NCI-H2081 (cell line): Measurements from ENCODE around the gene SECISBP2.
"Not testable (repeated sequence)": the region's sequence is repeated elsewhere in the genome, so short reads cannot be mapped to it uniquely, and the experiment has no call there.

Source experiments
- DNase-seq, 2 experiments: peaks; one replicate each; lab custom pipeline; 2025; lab: John Stamatoyannopoulos, UW

SECISBP2 gene

DNA sequence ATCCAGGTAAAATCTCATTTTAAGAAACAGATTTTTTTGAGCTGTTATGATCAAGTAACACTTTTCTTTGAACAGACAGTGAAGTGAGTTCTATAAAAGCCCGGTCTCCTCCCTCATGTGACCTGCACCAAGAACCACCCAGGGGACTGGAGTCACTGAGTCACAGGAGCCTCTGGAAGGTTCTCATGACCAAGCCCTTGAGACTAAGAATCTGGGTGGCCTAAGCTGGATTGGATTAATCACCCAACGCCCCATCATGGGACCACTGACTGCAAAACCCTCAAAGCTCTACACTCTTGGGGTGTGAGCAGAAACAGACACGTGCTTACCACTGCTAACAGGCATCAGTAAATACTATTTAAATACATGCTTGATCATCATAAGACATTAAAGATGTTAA, 48.4 kb downstream of the SECISBP2 start:
- no peak for DNase-seq

DNA sequence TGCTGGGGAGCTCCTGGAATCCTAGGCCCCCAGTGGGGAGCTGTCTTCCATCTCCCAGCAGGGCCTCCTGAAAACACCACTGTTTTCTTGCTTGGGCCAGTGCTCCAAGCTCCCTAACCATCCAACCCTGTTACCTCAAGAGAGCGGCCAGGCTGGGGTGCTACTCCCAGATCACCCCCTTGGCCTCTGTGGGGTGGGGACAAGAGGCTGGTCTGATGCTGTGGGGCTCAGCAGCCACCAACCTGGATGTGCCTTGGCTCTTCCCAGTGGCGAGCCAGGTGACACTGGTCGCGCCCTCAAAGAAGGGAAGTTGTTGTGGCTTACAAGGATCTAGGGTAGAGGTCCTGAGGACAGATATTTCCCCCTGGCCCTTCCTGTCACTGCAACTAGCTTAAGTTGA, 49.0 kb downstream of the SECISBP2 start:
- no peak for DNase-seq

DNA sequence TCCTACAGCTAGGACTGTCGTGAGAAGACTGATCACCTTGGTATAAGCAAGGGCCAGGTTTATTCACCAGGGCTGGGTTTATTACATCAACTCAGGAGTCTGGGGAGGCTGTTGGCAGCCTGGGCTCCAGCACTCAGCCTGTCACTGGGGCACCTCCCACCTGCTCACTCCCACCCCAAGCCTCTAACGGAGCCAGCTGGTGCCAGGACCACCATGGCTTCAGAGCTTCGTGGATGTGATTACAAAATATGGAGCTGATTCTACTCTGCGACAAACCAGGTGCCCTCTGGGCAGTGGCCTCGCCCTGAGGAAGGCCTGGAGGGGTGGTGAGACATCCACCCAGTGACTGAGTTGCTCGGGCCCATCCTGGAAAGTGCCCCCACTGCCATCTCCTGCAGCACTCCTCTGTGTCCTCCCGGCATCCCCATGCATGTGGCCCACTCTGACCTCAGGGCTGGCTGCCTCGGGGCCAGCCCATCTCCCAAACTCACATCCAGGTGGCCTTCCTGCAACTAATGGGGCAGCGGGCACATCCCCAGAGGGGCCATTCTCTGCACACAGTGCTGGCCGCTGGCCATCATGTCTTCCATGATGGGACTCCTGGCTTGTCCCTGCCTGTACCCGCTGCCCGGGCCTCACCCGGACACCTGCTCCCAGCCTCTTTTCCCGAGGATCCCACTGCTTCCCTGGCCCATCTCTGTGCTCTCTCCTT, 49.6 kb downstream of the SECISBP2 start:
- no peak for DNase-seq

DNA sequence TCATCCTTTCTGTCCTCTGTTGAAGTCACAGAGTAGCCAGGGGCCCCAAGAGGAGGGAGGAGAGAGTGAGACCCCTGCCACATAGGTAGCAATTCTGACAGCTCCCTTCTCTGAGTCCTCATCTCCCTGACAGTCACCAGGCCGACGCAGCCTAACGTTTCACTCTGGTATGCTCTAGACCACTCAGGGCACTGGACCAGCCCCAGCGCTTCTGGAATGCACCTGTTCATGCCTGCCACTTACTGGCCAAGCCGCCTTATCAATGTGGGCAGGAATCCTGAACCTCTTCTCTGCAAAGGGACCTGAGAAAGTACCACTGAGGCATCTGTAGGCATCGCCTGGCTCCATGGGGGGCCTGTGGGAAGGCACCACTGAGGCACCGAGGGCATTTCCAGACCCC, 50.2 kb downstream of the SECISBP2 start:
- DNase-seq, result no peak

DNA sequence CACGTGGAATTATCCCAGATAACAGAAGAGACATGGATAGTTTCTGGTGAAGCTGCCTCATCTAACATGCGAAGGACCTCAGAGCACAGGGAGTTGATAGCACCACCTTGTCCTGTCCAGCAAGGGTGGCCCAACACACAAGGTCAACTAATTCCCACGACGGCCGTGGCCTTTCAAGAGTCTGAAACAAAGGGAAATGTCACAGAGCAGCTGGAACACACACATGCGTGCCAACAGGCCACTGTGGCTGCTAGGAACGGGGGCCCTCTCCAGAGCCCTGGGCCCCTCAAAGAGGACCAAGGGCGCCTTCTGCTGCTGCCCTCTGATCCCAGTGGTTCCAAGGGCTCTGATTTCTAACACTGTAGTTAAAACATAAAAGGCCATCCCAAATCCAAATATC, 50.7 kb downstream of the SECISBP2 start:
- DNase-seq, result no peak

DNA sequence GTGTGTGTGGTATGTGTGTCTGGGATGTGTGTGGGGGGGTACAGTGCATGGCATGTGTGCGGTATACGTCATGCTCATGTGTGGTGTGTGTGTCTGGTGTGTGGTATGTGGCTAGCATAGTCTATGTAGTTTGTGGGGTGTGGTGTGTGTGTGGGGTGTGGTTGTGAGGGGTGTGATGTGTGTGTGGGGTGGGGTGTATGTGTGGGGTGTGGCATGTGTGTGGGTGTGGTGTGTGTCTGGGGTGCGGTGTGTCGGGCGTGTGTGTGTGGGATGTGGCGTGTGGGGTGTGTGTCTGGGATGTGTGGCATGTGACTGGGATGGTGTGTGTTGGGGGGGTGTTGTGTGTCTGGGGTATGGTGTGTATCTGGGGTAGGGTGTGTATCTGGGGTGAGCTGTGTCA, 52.3 kb downstream of the SECISBP2 start:
- DNase-seq, result no peak

DNA sequence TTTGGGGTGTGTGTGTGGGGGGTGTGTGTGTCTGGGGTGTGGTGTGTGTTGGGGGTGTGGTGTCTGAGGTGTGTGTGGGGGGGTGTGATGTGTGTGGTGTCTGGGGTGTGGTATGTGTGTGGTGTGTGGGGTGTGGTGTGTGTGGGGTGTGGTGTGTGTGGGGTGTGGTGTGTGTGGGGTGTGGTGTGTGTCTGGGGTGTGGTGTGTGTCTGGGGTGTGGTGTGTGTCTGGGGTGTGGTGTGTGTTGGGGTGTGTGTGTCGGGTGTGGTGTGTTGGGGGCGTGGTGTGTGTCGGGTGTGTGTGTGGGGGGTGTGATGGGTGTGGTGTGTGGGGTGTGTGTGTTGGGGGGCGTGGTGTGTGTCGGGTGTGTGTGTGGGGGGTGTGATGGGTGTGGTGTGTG, 53.5 kb downstream of the SECISBP2 start:
- not testable (repeated sequence) for DNase-seq

DNA sequence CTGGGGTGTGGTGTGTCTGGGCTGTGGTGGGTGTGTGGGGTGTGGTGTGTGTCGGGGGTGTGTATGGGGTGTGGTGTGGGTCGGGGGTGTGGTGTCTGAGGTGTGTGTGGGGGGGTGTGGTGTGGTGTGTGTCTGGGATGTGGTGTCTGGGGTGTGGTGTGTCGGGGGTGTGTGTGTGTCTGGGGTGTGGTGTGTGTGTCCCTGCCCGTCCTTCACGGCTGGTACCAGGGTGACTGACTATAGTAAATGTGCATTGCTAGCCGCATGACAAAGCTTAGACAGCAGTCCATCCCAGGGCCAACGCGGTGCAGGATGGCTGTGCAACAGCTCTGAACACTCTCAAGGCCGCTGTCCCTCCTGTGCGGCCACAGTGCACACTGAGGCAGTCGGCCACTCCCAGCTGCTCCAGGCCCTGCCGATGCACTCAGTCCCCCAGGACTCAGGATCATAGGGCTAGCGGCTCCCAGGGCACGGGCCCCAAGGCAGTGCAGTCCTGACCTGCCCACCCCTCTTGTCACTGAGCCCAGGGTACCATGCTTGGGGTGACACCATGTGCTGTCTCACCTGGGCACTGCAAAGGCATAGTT, 54.0 kb downstream of the SECISBP2 start:
- DNase-seq, result no peak

DNA sequence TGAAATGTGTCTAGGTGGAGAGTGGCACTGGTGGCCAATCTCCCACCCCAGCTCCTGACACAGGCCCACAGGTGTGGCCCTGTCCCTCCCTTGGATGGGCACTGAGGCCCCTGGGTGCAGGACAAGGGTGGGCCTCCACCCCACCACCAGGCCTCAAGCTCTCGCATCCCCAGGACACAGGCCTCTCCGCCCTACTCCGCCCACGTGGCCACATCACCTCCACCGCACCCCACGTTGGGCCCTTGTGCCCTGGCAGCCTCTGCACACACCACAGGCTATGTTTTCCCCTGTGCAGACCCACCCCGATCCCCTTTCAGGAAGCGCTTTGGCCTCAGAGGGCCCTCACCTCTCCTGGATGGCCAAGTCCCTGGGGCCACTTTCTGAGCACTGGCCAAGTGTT, 54.7 kb downstream of the SECISBP2 start:
- no peak for DNase-seq

DNA sequence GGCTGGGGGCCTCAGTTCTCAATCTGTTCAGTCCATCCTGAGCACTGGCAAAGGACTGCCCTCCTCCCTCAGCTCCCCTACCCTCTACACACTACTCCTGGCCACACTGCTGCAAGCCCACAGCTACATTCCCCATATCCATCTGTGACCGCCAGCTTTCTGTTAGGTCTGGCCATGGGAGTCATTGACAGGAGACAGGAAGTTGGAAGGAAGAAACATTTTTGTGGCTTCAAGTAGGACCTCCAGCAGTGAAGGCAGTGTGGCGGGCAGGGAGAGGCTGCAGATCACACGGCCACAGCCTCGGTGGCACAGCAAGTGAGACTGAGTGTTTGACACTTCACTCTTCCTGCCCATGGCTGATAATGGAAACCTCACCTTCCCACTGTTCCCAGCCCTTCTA, 55.9 kb downstream of the SECISBP2 start:
- no peak for DNase-seq

DNA sequence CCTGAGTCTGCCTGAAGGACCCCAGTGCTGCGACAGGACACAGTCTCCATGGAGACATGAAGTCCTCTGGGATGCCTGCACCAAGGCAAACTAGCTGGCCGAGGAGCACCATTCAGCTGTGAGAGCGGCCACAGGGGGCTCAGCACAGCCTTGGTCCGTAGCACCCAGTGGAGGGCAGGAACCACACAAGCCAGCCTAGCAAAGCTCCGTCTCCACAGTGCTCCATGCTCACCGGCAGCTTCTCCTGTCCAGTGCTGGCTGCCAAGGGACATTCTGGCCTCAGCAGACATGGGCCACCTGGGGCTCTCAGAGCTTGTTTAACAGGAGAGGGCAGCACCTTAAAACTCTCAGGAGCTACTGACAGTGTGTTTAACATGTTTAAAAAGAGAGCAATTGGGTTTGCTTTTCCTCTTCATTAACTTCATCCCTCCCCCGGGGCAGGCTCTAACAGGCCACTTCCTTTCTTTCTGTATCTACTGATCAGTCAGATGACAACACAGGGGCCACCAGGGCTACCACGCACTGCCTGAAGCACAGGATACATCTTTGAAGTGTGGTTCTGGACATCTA, 57.0 kb downstream of the SECISBP2 start:
- DNase-seq, result peak in 1 of 2 experiments; percentile 56

DNA sequence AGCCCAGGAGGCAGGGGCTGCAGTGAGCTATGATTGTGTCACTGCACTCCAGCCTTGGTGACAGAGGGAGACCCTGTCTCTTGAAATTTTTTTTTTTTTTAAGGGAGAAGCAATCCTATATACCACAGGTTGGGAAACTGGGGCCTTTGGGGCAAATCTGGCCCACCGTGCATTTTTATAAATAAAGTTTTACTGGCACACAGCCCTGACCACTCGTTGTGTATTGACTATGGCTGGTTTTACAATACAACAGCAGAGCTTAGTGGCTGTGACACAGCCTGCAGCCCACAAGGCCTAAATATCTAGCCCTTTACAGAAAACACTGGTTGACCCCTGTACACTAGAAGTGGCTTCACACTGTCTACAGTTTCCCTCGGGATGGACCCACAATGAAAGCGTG, 58.0 kb downstream of the SECISBP2 start:
- DNase-seq, result no peak

DNA sequence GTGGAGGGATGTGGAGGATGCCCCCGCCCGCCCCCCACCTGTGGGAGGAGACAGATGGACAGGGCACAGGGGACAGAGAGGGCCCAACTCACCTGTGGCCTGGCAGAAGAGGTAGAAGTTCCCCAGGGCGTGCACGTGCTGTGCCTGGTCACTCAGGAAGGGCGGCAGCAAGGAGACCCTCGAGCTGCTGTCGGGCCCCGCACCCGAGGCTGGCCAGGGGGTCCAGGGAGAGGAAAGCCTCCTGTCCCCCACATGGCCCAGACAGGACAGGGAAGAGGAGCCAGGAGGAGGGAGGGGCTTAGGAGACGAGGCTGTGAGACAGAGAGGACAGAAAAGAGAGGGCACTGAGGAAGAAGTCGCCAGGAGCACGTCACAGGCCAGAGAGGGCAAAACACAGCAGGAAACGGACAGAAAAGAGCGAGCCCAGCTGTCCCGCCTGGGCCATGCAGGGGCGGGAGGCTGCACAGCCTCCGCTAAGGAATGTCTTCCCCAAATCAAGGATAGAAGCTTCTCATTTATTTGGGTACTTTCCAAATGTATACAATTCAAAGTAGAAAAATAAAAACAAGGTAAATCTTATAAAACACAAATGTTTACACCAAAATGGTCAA, 58.5 kb downstream of the SECISBP2 start:
- no peak for DNase-seq

DNA sequence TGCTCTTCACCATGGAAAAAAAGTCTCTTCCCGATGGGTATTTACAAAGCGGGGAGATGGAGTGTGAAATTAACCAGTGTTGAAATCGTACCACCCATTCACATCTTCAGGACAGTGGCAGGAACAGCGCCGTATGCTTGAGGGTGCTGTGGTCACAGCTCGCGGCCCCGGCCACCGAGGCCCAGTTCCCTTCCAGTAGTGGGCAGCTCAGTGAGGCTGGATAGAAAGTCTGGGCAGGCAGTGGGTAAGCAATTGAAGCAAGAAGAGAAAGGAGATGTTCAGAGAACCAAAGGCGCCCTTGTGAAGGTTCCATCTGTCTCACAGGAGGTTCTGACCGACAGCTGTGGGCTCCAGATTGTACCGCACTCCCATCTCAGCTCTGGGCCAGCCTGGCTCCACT, 59.1 kb downstream of the SECISBP2 start:
- no peak for DNase-seq

DNA sequence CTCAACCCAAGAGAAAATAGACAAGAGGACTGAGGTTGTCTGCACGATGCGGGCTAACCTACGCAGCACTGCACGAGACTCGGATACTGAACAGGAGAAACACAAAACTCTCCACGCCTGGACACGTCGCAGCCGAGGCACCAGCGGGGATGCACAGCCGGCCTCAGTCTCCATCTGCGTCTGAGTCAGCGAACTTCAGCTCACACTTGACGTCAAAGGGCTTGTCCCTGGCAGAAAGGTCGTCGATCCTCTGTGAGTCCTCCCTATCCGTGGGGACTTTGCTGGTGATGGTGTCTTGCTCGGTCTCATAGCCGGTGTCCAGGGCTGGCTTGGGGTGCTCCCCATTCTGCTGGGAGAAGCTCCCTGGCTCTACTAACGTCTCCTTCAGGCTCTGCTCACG, 60.2 kb downstream of the SECISBP2 start:
- no peak for DNase-seq

DNA sequence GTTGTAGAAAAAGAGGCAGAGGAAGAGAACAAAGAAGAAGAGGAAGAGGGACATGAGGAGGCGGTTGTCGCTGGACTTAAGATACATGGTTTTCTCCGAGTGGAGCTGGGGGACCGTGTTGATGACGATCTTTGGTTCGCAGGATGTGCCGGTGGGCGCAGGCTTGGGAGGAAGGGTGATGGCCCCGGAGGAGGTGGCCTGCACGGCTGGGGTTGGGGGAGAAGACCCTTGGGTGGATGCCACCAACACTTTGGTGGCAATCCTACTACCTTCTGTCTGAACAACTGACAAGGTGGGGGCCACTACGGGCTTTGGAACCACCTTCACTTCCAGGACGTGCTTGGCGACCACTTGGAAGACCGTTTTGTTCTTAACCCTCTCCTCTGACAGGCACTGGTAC, 60.7 kb downstream of the SECISBP2 start:
- DNase-seq, result no peak

DNA sequence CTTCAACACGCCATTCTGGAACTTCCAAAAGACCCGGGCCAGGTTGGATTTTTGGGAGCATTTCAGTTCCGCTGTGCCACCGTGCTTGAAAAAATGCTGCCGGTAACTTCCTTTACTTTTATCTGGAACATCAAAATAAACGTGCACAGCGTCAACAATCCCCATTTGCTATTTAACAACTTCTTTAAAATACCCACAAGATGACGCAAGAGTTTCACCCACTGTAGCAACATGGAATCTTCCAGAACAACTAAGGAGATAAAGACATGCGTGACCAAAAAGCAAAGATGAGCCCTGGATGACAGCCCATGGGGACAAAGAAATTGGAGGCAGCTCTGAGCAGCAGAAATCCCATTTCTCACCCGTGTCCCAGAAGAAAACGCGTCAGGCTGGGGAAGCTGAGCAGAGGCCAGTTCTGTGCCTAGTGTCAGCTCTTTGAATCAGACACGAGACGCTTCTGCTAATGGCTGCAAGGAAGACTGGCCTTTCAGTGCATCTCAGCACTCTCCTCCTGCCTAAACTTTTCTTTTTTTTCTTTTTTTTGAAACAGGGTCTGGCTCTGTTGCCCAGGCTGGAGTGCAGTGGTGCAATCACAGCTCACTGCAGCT, 61.3 kb downstream of the SECISBP2 start:
- no peak for DNase-seq

DNA sequence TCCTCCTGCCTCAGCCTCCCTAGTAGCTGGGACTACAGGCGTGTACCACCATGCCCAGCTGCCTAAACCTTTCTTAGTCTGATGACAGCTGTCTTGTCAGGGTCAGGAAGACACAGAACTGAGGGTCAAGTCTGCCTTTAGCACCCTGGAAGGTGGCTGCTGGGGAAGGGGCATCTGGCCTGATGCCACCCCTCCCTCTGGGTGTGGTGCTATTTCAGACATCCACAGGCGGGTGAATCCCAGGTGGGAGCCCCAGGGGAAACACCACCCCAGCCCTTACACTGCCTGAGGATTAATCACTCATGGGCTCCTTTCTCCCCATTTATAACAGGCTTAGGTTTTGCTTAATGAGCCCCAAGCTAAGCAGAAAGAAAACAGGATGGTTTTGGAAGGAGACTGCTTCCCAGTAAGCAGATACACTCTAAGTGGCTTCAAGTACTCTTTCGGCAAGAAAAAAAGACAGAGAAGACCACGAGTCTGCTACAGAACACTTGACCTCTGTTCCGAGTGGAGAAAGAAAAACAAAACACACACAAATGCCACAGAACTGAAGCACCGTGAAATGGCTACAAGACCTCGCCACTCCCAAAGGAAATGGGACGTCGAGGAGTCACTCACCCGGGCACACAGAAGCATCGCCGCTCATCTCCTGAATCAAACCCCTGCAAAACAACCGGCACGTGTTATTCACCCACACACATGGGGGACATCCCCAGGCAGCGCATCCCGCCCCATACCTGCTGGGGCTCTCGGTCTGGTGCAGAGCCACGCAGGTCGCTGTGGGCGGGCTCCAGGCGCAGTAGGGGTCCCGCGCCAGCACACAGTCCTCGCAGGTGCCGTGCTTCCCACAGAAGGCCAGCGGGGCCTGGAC, 62.4 kb downstream of the SECISBP2 start:
- no peak for DNase-seq

DNA sequence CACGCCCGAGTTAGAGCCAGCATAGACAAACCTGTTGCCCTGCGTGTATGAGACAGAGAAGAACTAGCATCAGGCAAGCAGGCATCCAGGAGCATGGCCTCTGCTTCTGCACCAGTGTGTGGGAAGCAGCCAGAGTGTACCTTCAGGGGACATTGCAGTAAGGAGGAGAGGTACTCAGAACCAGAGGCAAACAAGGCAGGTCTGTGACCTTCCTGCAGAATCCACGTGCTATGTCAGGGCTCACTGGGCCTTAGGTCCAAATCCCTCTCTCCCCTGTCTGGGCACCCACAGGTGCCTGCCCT, 63.0 kb downstream of the SECISBP2 start:
- DNase-seq, result no peak

DNA sequence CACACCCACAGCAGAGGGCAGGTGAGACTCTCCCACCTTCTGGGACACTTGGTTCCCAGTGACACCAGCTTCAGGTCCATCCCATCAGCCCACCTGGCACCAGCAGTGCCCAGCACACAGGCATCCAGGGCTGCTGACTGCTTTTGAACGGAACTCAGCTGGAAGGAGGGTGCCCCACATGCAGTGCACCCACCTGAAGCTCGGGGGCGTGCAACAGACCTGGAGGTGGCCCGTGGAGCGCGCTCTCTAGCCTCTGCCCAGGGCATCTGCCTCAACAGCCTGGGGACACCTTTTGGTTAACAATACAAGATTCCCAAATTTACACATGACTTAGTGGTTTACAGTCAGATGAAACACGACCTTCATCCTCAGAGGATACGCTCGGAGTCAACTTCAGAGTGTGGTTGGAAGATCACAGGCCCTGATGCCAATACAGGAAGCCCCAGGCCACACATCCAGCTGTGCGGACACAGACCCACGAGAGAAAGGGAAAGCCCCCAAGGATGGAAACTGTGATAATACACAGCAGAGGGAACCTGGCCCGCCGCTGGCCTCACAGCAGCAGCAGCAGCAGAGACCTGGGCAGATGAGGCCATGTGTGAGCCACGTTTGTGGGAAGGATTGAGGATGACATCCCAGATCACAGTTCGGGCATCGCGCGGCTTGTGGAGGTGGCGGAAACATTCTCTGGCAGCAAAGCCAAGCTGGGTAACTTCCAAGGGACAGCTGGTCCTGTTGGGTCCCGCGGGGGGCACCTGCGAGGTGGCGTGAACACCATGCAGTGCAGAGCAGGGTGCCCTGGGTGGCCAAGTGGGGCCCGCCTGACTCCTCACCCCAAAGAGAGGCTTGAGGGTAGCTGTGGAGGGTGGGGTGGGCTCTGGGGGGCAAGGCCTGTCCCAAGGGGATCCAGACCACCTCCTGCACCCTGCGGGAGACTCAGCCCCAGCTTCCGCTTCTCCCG, 64.0 kb downstream of the SECISBP2 start:
- DNase-seq, result no peak
